Neural progenitor cell (in vitro differentiated cells): Measurements from ENCODE around the gene PKNOX1.

ENCODE experiments used
- EZH2 ChIP-seq: fragments of 200-600 bp; sonication (generic); IDR thresholded peaks from 2 replicates; pipeline ENCODE4 v1.6.1; 2017; ENCODE audit warnings: antibody characterized with exemption, mild to moderate bottlenecking, moderate library complexity
- TF ChIP-seq, protein P1 (sequence below): fragments of 200-600 bp; sonication (generic); IDR thresholded peaks from 2 replicates; pipeline ENCODE4 v1.5.1; 2017; ENCODE audit warnings: antibody characterized with exemption, mild to moderate bottlenecking

DNA sequence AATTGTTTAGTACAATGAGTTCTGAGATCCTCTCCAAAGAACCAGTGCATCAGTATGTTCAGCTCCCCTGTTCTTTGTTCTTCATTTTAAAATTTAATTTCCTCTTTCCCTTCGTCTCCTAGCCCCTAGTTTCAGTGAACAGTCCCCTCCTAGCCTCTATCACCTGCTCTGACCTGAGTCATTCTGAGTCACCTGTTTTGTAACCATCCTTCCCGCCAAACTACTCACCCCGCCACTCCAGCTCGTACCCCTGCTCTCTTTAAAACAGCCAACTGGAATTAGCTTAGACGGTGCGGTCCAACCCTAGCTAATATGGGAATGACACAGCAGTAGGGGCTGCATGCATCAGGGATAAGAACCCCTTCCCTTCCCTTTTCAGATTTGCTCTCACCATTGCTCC is 32.1 kb upstream of the PKNOX1 start:
- no peak for TF ChIP-seq EZH2
- TF ChIP-seq, protein P1, sequence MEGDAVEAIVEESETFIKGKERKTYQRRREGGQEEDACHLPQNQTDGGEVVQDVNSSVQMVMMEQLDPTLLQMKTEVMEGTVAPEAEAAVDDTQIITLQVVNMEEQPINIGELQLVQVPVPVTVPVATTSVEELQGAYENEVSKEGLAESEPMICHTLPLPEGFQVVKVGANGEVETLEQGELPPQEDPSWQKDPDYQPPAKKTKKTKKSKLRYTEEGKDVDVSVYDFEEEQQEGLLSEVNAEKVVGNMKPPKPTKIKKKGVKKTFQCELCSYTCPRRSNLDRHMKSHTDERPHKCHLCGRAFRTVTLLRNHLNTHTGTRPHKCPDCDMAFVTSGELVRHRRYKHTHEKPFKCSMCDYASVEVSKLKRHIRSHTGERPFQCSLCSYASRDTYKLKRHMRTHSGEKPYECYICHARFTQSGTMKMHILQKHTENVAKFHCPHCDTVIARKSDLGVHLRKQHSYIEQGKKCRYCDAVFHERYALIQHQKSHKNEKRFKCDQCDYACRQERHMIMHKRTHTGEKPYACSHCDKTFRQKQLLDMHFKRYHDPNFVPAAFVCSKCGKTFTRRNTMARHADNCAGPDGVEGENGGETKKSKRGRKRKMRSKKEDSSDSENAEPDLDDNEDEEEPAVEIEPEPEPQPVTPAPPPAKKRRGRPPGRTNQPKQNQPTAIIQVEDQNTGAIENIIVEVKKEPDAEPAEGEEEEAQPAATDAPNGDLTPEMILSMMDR = no peak
